NCI-H82 (cell line): Measurements from ENCODE around the gene TIGD1.
A peak's percentile ranks its signal among the peaks of the same experiment; 100 is the strongest.

Experiments used
- DNase-seq: peaks from one replicate; lab custom pipeline; 2025; lab: John Stamatoyannopoulos, UW

The TIGD1 gene

DNA sequence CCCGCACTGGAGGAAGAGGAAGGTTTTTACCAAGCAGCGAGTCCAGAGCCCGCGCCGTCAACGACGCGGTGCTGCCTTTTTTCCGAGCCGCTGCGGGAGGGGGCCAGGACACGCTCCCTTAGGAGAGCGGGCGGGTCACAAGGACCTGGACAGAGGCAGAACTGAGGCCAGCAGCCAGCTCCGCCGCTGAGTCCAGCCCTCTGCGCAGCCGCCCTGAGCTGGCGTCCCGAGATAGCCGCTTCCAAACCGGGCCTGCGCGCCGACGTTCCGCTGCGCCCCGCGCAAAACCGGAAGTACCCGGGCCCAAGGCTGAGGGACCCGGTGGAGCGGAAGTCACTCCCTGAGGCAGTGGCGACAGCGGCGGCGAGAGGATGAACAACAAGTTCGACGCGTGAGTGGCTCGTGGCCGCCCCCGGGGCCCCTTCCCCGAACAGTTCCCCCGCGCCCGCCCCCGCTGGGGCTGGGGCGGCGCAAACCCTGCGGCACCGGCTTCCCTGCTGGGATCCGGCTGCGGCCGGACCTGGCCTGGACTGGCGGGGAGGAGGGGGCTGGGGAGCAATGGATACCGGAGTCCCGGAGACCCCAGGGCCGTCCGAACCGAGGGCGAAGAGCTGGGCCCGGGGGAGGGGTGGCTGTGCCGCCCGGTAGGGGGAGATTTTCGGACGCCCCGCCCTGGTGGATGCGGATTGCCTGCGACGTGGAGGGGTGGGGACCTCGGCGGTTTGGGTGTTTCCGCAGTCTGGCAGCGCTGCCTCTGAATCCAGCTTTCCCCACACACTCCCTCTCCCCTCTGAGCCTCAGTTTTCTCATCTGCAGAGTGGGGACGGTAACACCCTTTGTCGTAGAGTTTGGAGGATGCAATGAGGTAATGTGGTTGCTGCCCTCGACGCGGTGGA, at the start of gene TIGD1, which contains the start of gene EIF4E2:
Gene TIGD1, minus strand, starts transcription at position 204 of the 896 bp plus-strand sequence. CDS start 675 bp downstream, outside the sequence.
Gene EIF4E2, plus strand, starts transcription at position 336 of the 896 bp plus-strand sequence. Its CDS starts 36 bp downstream, at position 372.
- DNase-seq: peak; percentile 96

DNA sequence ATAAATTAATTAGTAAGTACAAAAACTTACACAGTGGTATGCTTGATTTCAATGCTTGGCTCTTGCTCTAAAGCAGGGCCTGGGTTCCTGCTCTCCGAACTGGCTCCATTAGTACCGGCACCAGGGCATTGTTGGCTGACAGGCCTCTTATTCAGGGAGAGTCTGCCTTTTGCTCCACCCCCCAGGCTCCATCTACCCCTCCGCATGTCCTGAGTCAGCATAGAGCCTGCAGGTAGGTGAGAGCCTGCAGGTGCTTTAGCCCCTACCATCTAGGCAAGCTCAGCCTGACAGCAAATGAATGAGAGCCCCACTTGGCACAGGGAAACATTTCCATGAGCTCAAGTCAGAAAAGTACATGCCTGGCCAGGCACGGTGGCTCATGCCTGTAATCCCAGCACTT, 47.9 kb upstream of the TIGD1 start:
- DNase-seq: no peak

DNA sequence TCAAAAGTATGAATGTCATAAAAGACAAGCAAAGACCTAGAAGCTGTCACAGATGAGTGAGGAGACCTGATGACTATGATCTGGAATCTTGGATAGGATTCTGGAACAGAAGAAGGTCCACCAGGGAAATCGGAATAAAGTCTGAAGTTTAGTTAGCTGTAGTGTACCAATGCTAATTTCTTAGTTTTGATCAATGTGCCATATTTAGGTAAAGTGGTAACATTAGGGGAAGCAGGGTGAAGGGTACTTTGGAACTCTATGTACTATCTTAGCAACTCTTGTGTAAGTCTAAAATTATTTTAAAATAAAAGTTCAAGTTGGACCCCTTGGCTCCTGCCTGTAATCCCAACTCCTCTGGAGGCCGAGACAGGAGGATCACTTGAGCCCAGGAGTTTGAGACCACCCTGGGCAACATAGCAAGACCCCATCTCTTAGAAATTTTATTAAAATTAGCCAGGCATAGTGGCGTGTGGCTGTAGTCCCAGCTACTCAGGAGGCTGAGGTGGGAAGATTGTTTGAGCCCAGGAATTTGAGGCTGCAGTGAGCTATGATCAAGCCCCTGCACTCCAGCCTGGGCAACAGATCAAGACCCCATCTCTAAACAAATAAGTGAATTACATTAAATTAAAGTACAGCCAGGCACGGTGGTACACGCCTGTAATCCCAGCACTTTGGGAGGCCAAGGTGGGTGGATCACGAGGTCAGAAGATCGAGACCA, 47.2 kb upstream of the TIGD1 start:
- DNase-seq: no peak

DNA sequence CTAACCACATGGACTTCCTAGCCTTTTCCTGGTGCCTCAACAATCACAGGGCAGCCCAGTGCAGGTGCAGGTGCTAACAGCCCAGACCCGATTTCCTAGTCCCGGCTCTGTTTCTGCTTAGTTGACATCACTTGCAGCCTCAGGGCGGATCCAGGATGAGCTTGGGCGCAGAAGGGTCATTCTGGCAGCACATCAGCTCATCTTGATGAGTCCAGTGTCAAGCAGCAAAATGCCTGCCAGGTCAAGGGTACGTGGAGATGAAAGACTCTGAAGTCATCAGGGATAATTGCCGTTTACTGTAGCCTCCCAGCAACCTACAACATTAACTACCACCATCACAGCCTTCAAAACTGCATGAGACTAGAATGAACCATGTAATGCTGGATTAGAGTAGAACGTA, 43.6 kb upstream of the TIGD1 start:
- no peak for DNase-seq

DNA sequence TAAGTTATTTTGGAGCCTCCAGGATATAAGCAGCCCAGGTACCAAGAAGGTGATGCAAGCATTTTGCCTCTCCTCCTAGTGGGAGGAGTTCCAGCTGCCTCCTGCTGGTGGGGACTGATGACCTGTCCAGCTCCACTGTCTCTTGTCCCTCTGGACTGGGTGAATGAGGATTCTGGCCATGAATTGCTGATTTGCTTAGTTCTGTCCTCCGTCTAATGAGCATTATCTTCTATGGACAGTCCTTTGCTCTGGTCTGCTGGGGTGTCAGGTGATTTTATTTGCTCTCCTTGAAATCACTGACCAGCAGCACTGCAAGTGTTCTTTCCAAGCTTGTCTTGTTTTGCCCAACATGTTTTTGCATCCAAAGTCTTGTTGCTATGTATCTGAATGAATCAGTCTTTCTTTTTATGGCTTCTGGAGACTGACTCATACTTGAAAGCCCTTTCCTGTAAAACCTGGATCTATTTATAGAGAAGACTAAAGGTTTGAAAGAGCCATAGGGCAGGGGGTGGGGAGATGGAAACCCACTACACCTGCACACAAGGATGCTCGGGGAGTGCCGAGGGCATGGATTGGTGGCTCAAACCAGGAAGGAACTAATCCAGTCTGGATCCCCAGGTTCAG, 42.5 kb upstream of the TIGD1 start:
- DNase-seq: no peak

DNA sequence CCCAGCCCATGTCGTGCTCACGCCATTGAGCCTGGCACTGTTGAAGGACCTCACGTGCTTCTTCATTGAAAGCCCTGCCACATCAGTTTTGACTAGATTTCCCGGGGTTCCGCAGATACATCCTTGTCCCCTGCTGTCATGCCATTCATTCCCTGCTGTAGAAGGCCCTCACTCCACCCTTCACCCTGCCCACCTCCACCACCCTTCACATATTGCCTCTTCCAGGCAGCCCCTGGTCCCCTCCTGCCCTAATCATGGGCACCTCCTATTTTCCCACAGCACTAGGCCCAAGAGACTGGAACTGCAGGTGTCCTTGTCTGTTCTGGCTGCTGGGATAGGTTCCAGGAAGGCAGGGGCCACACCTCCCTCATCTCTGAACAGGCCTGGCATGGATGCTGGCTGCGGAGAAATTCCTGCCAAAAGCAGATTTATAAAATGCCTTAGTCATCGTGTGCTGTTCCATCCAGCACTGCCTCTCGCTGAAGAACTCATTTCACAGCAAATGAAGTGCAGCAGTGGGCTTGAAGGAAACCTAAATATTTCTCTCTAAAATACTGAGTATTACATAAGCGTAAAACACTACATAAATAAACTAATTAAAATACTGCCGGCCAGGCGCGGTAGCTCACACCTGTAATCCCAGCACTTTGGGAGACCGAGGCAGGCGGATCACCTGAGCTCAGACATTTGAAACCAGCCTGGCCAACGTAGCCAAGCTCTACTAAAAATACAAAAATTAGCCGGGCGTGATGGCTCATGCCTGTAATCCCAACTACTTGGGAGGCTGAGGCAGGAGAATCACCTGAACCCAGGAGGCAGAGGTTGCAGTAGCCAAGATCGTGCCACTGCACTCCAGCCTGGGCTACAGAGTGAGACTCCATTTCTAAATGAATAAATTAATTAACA, 38.6 kb upstream of the TIGD1 start:
- DNase-seq: no peak

DNA sequence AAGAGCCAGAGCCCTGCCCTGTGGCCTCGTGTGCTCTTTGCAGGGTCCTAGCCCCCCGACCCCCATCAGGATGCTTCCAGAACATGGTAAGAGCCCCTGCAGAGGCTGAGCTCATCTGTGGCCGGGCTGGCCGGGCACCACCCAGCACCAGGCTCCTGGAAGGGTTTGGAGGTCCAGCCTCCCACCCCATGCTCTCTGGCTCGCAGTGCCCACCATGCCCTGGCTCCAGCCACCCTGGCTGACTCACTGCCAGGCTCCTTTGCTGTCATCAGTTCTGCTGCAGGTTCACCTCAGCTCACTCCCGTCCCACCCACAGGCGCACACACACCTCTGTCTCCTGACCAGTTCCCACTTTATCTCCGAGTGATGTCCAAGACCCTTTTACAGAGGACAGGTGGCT, 37.7 kb upstream of the TIGD1 start:
- DNase-seq: no peak

DNA sequence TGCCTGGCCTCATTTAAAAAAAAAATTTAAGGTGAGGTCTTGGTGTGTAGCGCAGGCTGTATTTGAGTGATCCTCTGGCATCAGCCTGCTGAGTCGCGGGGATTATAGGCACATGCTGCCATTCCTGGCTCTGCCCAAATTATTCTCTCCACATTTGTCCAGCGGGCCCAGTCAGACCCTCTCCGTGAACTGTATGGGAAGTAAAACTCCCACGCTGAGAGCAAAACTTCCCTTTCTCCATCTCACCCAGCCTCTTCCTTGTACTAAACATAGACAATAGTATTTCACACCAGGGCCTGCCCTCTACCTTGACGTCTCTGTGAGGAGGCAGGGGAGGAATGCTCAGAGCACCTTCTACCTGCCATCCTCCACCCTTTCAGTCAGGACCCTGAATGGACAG, 37.2 kb upstream of the TIGD1 start:
- no peak for DNase-seq

DNA sequence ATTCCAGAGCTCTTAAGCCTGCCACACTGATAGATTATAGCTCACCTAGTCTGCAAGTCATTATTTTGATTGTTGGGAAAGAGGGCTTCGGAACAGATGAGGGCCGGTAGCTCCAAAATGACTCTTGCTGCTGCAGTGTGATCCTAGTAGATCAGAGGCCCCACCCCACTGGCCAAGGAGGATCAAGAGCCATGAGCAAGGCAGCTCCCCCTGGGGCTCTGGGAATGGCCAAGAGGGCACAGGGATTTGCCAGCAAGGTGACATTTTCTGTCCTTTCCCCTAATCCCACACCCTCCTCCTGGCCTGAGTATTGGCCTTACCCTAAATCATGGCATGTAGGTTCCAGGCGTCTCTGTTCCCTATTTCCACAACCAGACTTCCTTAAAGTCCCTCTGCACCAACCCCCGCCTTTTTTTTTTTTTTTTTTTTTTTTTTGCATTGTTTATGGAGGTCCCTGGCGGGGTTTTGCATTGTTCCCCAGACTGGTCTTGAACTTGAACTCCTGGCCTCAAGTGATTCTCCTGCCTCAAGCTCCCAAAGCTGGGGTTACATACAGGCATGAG, 36.7 kb upstream of the TIGD1 start:
- no peak for DNase-seq

DNA sequence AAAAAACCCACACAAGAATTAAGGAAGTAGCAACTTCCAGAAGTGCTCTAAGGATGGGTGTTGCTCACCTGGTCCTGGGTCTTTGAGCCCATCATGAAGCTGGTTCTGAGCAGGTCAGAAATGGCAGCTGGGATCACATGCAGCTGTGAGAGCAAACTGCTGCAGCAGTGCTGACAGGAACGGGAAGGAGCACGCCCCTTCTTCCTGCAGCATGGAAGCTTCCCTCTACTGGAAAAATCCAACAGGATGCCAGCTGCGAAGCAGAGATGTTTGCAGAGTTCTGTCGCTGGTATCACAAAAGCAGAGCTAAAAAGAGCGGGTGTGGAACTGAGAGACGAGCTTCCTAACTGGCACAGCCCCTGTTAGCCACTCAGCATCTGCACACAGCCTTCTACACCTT, 33.9 kb upstream of the TIGD1 start:
- DNase-seq: no peak

DNA sequence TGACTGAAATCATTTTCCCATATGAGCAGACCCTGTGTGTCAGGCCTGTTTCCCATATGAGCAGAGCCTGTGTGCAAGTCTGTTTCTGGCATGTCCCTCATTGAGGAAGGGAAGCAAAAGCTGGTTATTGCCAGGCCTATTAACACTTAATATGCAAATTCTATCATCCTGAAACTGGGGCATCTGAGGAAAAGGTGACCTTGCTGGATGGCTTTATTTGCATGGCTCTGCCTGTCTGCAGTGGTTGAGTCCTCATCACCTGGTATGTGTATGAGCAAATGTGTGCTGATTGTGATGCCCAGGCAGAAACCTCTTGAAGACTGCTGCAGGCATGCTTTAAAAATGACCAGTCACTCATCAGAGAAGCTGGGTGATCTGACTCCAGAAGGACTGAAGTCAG, 31.4 kb upstream of the TIGD1 start:
- DNase-seq: no peak

DNA sequence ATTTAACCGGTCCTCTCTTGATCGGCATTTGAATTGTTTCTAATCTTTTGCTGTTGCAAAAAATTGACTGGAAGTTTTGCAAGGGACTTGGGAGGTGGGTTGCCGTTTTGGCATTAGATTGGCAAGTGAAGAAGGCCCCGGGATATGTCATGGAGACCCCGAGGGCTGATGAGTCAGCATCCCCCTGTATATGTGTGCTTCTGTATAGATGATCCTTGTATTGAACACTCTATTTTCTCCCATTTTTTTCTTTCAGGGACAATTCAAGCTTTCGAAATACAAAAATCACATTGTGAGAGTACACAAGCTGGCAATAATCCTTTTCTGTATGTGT, 30.3 kb upstream of the TIGD1 start:
- DNase-seq: no peak

DNA sequence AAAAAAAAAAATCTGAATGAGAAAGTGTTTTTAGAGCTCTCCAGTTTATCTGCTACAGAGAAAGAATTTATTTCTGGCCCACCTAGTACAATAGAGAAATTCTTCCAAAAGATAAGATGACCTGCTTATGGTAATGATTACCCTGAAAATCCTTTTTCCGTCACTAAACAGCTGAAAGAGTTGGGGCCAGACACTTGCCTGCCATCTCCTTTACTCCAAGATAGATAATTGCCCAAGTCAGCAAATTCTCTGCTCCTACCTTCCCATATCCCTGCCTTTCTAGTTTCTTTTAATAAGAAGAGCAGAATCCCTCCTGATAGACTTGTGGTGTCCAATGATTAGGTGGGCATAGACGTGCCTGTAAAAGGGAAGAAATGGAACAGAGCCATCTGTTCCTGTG, 28.3 kb upstream of the TIGD1 start:
- no peak for DNase-seq

DNA sequence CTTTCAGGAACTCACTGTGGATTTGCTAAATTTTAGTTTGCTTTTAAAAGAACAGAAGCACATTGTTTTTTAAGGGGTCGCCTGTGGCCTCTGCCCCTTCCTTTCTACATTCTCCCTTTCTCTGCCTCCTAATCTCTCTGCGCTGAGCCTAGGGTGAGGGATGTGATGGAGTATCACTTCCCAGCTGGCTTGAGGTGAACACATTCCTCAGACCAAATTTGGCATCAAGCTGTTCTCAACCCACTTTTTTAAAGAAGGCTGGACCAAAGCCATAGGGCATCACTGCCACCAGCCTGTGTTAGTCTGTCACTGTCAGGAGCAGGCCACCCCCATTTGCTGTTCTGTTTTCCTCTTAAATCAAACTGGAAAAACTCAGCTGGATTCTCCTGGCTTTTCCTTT, 27.5 kb upstream of the TIGD1 start:
- DNase-seq: no peak

DNA sequence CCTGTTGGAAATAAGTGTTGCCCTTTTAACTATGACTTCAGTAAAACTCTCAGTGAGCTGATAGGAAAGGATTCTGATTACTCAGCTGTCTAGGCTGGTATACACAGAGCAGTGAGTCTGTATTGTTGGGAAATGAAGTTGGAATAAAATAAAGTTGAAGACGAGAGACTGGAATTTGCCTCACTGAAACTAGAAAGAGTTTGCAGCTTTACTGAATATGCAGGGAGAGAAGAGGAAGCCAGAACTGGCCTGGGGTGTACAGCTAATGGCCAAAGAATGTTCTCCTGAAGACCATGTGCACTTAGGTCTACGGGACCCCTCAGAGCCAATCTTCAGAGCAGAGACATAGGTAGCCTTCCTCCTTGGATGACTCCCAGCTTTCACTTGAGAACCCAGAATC, 26.6 kb upstream of the TIGD1 start:
- DNase-seq: no peak

DNA sequence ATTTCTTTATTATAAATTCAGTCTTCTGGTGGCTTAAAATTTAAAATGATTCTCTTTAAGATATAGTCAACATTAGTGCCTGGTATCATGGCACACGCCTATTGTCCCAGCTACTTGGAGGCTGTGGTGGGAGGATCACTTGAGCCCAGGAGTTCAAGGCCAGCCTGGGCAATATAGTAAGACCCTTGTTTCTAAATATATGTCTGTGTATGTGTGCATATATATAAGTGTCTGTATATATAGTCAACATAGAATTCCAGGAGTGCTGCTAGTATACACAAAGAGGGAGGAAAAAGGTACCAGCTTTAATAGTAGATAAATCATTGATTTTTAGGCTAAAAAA, 25.0 kb upstream of the TIGD1 start:
- DNase-seq: no peak

DNA sequence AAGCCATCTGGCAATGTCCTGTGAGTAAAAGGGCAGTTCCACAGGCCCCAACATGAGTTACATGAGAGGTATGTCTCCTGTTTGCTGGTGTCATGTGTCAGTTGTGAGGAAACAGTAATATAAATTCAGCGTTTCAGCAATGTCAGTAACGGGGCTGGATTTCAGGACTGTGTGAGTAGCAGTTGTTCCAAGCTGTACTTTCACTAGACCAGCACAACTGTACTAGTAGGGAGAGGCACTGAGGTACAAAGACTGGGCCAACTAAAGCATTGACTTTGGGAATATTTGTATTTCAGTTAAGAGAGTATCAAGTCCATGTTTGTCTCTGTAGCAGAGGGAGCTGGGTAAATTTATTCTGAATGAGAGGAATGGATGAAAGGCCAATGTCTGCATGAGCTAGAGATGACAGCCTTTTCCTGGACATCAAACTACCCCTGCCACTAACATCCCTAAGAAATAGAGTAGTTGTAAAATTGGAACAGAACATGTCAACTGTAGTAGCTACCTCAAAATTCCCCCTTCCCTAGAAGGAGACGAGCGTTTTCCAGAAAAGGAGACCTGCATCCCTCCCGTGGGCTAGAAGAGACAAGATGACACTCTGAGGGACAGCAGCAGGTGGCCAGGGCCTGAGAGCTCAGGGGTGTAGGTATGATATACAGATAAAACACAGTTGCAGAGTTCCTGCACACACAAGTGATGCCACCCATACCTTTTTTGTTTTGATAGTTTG, 24.5 kb upstream of the TIGD1 start:
- no peak for DNase-seq

DNA sequence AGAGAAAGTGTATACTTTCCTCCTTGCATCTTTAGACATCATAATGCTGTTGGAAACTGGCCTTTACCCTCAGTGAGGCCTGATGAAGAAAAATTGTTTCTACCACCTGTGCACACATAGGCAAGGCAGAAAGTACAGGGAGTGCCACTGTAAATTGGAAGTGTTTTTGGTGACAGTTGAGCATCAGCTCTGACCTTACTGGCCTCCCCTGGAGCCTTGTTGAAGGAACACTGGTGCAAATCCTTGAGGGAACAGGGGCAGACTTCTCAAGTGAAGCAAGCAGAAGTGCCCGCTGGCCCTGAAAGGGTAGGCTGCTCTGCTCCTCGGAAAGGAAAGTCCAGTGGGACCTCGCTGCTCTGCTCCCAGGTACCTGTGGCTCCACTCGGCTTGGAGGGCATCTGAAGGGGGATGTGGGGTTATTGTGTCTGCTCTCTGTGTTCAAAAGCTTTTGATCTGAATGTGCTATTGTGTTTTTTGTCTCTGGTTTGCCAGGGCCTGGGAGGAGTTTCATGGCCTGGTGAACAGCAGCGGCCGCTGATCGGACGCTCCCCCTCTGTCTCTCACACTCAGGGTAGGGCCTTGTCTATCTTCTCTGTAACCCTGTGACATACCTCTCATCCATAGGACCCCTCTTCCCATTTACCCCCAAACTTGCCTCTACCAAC, 23.5 kb upstream of the TIGD1 start:
- DNase-seq: no peak

DNA sequence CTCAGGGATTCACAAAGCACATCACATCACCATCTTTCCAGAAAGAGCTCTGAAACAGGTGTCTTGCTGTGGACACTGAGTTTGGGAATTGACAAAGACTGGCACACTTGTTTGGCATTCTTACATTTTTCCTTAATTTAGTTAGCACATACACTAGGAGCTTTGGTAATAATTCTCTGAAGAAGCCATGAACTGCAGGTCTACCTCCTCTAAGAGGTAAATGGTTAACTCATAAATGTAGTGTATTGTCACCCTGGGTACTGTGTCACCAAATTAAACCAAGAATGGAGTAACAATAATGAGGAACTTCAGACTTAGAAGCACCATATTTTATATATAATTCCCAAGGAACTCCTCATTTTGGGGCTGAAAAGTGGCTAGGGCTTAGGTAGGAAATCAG, 22.7 kb upstream of the TIGD1 start:
- DNase-seq: no peak

DNA sequence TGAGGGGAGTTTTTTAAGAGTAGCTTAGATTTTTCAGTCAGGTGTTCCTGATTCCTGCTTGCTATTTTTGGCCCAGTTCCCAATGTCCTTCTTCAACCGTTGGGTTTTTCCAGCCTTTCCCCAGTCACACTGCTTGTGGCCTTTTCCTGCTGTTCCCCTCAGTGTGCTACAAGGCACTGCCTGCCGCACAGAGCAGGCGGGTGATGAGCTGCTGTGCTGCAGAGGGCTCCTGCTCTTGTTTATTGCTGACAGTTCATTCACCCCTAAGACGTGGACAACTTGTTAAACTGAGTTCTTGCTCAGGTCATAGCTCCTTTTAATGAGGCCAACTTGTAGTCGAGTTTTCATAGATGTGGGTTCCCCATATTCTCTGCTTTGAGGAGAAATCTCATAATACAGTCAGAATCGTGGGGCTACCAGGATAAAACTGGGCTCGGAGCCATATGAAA, 20.7 kb upstream of the TIGD1 start:
- DNase-seq: no peak
